SK-N-SH treated with all-trans-retinoic acid at 6 μM for 48 hours (cell line): ENCODE results near the gene ZFYVE19.

Experiments used
- BACH2 ChIP-seq: fragments of 250-450 bp; sonication (Bioruptor Pico); IDR thresholded peaks from 2 replicates; pipeline ENCODE4 v1.9.0; 2021; ENCODE audit warnings: mild to moderate bottlenecking, borderline replicate concordance
- ESRRG ChIP-seq: fragments of 250-450 bp; sonication (Bioruptor Pico); IDR thresholded peaks from 2 replicates; pipeline ENCODE4 v1.6.1; 2021; ENCODE audit warnings: mild to moderate bottlenecking
- ISL1 ChIP-seq: fragments of 250-450 bp; sonication (Bioruptor Pico); IDR thresholded peaks from 2 replicates; pipeline ENCODE4 v2.1.2; 2022; ENCODE audit warnings: mild to moderate bottlenecking, moderate library complexity
- PPARA ChIP-seq: fragments of 250-450 bp; sonication (Bioruptor Pico); IDR thresholded peaks from 2 replicates; pipeline ENCODE4 v1.5.0; 2020; ENCODE audit warnings: mild to moderate bottlenecking, borderline replicate concordance
- ZFP30 ChIP-seq: fragments of 450-650 bp; formaldehyde crosslinking; IDR thresholded peaks from 2 replicates; pipeline ENCODE4 v1.5.0; 2022; ENCODE audit warnings: mild to moderate bottlenecking, moderate library complexity
- ZNF70 ChIP-seq: fragments of 450-650 bp; formaldehyde crosslinking; IDR thresholded peaks from 2 replicates; pipeline ENCODE4 v1.5.0; 2020; ENCODE audit warnings: mild to moderate bottlenecking, moderate library complexity
- TF ChIP-seq, protein P1 (sequence below): fragments of 250-450 bp; sonication (Bioruptor Pico); IDR thresholded peaks from 2 replicates; pipeline ENCODE4 v1.5.1; 2020; ENCODE audit warnings: low read depth, mild to moderate bottlenecking, moderate library complexity

DNA sequence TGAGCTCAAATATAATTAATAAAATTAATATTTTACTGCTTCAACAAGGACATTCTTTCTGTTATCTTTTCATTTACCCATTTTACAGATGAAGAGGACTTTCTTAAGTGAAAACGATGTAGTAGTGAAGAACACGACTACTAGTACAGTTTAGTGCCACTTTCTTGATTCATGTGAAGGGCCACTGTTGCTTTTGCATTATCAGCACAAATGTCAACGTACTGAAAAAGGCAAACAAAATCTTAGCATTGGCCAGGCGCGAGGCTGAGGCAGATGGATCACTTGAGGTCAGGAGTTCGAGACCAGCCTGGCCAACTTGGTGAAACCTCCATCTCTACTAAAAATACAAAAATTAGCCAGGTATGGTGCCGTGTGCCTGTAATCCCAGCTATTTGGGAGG, 12.2 kb downstream of the ZFYVE19 start:
- TF ChIP-seq ESRRG (CRISPR knock-in tag) (no peak), PPARA (CRISPR knock-in tag) (no peak), ISL1 (CRISPR knock-in tag) (no peak), ZFP30 (no peak), BACH2 (CRISPR knock-in tag) (no peak), ZNF70 (CRISPR knock-in tag) (no peak)
- TF ChIP-seq, protein P1, sequence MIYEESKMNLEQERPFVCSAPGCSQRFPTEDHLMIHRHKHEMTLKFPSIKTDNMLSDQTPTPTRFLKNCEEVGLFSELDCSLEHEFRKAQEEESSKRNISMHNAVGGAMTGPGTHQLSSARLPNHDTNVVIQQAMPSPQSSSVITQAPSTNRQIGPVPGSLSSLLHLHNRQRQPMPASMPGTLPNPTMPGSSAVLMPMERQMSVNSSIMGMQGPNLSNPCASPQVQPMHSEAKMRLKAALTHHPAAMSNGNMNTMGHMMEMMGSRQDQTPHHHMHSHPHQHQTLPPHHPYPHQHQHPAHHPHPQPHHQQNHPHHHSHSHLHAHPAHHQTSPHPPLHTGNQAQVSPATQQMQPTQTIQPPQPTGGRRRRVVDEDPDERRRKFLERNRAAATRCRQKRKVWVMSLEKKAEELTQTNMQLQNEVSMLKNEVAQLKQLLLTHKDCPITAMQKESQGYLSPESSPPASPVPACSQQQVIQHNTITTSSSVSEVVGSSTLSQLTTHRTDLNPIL (CRISPR knock-in tag) = no peak
